ENCODE measurements around the gene SYT7.
A peak's percentile ranks its signal among the peaks of the same experiment; 100 is the strongest.

Gene SYT7

DNA sequence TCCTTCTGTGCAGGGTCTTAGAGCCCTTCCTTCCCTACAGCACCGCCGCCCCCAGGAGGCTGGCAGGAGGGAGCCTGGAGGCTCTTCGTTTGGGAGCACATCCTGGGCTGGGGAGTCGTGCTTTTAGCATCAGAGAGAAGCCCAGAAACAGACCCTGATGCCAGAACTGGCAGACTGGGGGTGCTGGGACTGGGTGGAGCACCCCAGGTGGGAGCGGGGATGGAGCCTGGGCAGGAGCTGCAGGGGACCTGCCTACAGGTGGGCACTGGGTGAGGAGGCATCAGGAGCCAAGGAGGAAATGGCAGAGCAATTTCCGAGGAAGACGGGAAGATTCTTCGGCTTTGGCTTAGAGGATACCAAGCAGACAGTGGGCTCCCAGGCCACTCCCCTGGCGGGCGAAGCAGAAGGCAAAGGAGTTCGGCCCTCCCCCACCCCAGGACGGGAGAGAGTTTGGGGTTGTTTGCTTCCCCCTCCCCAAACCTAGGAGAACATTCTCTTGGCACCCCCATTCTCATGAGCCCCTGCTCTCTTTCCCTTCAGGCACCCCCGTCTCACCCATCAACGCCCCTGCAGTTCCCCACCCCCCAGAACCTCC lies 1.1 kb downstream of the SYT7 start:
- DNase-seq = no peak

DNA sequence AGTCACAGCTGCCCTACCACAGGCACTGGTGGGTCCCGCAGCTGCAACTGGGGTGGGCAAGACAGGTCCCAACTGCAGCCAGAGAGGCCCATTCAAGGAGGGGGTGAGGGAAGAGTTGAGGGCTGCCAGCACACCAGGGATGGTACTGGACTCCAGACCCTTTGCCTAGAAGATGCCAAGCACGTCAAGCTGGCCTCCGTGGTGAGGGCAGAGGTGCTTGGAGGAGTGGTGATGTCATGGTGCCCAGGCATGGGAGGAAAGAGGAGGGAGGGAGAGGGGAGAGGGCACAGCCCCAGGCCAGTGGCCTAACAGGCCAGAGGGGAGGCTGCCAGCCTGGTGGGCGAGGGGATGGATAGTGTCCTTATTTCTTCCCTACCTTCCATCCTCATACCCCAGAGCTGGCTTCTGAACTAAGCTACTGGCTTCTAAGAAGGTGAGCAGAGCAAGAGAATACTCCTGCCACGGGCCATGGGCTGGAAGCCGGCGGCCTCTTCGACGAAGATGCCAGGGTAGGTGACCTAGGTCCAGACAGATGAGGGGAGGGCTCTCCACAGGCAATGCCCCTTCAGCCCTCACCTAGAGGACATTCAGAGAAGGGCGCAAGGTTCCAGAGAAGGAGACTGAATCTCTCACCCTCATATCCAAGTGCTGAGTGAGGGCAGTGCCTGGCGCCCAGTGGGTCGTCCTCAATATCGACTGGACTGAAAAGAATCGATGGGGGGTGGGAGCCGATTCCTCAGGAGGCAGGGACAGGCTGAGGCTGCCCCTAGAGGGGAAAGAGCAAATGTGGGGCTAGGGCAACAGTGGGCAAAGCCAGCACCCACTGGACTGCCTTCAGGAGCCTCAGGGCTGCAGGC lies 1.8 kb downstream of the SYT7 start:
- DNase-seq = no peak

DNA sequence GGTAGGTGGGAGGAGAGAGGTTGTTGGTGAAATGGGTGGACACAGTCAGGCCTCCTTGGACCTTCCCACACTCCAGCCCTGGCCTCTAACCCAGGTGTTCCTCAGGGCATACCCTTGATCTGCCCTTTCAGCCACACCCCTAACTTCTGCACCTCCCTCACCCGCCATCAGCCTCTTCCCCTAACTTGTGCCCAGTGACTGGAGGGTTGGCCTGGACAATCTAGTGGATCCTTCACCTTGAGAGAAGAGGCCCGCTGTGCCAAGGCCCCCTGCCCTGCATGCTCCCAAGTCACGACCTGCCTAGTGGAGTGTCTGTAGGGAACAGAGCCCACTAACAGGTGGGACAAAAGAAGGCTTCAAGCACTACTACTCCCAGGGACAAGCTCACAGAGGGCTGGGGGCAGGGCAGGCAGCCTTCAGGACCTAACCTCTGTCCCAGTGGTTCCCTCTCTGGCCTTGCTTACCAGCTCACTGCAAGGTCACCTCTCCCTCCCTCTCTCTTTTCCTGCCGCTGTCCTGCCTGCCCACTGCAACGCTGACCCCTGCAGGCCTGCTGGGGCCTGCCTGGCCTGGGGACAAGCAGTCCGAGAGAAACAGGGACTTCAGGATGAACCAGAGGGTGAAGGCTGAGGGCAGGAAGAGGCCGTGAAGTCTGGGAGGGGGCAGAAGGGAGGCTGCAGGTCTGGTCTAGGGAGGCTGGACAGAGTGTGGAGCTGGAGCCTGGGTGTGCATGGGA lies 3.3 kb downstream of the SYT7 start:
- no peak for DNase-seq

DNA sequence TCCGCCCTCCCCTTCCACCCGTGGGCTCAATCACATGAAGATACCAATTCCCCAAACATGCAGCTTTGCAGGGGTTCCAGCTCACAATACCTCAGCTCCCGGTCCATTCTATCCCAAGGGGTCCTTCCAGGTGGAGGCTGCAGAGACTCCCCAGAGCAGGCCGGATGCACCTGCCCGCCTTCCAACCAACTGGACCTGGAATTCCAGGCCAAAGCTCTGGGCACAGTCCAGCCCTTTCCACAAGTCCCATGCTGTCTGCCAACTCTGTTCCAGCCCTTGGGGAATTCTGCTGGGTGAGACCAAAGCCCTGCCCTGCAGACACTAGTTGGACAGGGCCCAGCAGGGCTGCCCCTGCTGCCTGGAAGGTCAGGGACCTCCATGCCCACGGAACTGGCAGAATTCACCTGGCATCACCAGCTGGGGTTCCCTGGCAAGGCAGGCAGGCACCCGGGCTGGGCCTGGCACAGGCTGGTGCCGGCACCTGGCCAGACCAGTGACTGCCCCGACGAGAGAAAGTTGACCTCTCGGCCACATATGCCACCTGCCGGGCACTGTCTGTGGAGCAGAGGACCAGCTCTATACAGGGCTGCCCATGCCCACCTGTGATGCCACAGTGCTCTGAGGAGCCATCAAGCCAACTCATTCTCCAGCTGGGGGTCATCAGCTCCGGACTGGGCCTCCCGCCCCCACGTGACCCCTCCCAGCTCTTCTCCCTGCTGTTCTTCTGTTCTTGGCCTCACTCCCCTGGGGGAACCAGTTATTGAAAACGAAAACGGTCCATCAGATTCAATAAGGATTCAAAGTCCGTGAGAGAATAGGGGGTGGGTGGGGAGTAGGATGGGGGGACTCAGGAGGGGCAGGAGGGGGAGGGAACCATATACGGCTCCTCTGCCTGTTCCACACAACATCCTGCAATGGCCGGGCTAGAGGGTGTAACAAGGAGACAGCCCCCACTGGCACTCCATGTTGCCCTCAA lies 4.7 kb downstream of the SYT7 start:
- DNase-seq = no peak

DNA sequence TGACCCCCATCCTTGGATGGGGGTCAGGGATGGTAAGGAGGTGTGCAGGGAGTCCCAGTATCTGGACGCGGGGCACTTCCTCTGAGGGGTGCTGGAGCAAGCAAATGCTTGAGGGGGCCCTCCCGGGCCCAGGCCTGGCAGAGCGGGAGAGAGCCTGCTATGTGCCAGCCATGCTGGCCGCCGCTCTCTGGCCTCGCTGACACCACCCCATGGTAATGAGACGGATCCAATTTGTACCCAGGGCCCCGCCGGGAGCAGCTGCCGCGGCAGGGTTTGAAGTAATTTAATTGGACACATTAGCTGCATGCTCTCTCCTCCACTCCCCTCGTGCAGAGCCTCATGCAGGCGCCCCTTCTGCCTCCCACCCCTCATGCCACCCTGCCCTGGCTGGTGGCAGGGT lies 6.3 kb downstream of the SYT7 start:
- DNase-seq = no peak

DNA sequence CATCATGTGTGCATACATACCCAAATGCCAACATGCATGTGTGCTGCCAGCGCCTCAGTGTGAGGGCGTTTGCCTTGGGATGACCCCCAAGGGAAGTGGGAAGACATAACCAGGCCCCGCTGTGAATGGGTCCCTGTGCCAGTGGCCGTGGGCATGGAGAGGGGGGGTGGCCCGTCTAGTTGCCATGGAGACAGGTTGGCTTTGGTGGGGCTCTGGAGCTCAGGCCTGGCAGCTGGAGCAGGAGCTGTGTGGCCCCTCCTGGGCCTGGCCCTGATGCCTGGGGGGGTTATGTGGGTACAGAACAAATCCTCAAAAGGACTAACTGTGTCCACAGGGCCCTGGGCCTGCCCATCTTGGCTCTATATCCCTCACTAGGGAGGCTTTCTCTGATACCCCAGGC lies 8.0 kb downstream of the SYT7 start:
- no peak for DNase-seq

DNA sequence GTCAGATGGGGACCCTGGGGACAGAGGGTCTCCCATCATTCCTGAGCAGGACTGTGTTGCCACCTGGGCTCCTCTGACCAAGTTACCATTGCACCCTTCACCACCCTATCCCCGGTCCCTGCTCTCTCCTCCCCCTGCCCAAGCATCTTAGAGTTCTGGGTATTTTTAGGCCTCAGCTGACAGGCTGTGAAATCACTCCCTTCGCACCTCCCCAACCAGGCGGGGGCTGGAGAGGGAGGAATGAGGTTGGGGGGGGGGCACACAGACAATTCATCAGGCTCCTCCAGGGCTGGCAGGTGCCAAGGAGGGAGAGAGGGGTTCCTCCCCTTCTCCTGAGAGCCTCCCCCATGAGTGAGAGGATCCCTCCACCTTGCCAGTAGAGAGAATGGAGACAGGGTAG lies 9.0 kb downstream of the SYT7 start:
- no peak for DNase-seq

DNA sequence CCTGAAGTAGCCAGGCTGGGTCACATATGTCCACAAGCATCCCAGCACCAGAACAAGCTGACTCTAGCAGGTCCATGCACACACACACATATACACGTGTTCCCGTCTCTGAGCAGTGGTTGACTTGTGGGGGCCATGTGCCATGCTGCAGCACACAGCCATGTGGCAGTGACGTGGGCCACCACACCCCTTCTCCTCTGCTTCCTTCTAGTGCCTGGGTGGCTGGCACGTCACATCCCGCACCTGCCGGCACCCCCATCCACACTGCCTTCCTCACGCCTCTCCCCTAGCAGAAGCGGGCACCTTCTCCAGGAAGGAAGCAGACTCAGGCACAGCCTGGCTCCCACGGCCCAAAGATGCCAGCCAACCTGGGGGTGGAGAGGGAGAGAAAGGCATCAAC lies 9.5 kb downstream of the SYT7 start:
- no peak for DNase-seq

DNA sequence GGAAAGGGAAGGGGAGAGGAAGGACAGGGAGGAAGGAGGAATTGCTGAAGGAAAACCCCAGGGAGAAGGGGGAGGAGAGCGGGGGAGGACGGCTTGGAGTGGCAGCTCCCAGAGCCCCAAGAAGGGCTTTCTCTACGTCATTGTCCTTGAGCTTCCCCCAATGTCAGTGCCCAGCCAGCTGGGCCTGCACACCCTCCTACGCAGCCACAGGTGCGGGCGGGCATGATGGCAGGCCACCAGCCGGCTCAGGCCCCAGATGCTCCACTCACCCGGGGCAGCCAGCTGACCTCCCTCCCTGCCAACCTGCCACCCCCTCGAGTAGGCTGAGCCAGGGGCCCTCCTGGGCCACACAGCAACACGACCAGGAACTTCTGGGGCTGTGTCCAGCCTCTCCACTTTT lies 11.2 kb downstream of the SYT7 start:
- no peak for DNase-seq

DNA sequence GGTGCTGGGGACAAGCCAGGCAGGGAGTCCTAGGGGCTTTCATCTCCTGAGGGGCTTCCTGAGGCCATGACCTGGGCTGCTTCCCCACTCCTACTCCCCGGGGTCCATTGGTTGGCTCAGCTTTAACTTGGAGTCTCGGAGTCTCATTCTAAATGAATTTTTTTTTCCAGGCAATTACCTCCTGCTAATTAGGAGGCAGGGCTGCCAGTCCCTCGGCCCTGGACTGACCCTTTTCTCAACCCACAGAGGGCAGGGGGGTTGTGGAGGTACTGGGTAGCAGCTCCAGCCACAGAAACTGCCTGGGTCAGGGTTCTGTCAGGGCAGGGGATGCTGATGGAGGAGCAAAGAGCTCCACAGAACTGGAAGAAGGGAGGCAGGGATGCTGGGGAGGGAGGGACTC lies 11.9 kb downstream of the SYT7 start:
- no peak for DNase-seq

DNA sequence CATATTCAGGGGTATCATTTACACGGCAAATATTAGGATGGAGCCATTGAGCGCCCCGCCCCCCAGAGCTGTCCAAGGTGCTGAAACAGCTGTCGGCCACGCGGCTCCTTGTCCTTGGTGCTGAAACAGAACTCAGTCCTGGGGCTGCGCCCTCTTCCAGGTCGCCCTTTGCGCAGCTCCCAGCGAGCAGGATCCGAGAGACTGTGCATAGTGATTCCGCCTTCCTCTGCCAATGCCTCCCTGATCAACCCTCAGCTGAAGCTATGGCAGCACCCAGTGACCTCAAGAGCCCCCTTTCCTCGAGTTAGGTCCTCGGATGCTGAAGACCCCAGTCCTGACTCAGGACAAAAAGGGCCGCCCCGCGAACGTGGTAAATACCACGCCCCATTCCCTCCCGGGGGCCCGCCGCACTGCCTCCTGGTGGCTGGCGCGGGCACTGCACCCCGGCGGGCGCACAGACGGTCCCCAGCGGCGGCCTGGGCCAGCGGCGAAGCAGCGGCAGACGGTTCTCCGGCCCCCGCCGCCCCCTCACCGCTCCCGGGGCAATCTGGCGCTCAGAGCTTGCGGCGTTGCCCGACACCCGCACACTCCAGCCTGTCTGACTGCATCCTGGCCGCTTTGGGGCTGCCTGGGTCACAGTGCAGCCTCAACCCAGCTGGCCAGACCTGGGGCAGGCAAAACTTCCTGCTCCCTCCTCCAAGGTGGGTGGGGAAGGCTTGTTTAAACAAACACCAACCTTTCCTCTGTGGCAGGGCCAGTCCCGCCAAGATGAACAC lies 13.4 kb downstream of the SYT7 start:
- peak in 1 of 2 donors; percentile 56 for DNase-seq

DNA sequence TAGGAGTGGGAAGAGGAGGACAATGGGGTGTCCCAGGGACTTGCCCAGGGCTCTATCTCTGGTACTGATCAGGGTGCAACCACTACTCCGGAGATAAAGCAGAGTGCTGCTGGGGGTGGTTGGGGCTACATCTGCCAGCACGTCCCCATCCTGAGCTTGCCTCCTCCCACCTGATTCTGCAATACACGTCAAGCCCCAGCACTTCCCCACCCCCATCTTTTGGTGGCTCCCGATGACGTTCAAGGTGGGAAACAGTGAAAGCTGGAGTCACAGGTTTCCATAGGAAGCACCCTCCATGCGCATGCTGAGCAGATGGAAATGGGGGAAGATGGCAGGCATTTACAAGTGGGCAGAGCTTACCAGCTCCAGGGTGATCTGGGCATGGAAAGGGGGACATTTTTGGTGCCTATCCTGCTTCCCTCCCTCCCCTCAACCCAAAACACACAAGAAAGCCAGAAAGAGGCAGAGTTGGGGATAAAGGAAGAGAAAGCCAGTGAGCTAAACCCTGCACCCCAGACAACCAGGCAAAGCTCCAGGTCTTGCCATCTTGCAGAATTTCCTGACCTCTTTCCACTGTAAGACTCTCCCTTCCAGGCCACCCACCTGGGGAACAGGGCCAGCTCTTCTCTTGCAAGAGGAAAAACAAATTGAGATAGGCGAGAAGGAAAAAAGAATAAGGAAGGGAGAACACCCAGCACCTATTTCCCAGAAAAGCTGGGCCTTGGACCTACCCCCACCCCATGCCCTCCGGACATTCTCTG lies 15.8 kb downstream of the SYT7 start:
- no peak for DNase-seq

DNA sequence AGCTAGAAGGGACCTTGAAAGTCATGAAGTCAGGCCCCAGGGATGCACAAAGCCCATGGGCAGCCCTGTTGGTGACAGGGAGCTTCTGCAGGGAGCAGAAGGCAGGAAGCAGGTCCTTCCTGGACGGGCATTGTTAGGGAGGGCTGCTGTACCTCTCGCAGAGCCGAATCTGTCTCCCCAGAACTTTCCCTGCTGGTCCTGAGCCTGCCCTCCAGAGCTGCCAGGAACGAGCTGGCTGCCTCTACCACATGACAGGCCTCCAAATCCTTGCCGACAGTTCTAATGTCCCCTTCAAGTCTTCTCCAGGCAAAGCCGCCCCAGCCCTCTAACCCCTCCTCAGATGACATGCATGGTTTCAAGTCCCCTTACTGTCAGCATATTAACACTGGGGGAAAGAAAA lies 20.1 kb downstream of the SYT7 start:
- DNase-seq = no peak

DNA sequence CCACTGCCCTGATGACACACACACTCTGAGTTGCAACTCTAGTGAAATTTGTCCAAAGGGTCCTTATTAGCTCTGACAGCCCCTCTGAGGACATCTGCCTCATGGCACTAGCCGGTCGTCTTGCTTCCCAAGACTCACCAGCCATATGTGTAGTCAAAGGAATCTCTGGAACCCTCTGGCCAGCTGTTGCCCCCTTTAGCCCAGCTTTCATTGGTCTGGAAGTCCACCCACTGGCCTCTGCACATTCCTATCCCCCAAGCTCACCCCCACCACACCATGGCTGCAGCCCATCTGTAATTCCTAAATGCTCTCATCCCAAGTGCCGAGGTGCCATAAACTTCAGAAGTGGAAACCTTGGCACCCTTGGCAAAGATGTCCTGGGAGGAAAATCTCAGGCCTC lies 24.3 kb downstream of the SYT7 start:
- no peak for DNase-seq

DNA sequence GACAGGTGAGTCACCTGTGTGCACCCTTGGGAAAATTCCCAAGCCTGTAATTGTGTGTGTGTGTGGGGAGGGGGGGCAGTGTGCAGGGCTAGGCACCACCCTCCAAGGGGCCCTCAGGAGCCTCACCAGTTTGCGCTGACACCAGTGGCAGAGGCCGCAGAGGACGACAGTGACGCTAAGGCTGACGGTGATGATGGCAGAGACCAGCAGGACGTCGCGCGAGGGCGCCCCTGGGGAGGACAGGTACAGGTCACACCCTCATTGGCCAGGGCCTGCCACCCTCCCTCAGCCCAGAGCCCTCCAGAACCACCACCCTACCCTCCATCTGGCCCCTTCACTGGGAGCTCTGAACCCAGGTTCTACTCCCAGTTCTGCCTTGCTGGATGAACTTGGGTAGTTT lies 24.9 kb downstream of the SYT7 start:
- no peak for DNase-seq

DNA sequence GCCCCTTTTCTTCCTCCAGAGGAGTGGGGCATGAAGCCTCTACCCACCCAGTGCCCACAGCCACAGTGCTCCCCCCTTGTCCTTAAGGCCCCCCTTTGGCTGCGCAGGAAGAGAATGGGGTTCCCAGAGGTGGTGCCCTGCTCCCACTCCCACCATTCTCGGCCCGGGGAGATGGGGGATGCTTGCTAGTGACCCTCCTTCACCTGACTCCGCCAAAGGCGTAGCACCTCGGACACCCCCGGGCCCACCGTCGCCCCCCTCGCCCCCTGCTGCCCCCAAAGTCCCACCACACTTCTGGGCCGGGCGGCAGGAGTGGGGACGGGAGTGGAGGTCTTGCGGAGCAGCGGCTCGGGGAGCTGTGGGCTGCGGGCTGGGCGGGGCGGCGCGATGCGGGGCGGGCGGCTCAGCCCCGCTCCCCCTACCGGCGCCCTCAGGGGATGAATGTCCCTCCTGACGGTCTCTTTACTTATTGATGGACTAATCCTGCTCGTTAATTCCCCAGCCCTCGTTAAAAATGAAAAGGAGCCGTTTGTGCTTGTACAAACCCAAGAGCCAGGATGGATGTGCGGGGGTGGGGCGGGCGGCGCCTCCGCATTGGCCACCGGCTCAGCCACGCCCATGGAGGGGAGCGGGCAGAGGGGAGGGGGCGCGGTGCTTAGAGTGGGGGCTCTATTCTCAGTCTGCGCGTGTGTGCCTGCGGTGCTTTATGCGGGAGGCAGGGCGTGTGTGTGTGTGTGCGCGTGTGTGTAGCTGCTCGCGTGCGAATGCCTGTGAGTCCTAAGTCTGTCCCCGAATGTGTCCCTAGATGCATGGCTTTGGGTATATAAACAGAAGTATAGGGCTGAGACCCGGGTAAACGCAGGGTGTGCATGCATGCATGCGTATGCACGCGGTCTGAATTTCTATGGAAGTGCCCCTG lies 25.6 kb downstream of the SYT7 start:
- DNase-seq = no peak

DNA sequence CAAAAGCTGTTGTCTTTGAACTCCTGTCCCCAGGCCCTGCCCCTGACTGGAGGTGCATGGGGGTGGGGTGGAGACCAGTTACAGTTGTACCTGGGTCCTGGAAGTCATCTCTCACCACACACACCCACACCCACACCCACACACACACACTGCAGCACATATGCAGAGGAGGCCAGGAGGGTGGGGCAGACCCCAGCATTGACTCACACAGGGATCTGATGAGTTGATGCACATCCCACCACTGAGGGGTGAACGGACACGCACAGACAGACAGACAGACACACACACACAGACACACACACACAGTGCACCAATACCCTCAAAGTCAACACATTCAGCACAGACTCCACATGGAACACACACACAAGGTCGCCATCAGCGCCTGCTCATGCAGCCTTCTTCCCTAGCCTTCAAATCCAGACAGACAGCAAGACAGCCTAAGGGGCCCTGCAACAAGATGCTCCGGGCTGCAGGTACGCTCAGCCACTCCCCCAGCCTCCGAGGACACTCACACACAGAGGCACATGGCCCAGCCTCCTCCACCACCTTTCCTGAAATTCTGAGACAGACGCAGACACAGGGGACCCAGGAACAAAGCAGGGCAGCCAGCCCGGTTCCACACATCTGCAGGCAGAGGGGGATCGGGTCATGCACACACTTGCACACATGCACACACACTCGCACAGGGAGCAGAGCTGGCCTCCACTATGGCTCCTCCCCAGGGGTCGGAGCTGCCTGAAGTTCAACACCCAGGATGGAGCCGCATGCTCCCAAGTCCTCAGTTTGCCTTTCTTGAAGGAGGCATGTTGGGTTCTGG lies 26.5 kb downstream of the SYT7 start:
- DNase-seq = no peak

DNA sequence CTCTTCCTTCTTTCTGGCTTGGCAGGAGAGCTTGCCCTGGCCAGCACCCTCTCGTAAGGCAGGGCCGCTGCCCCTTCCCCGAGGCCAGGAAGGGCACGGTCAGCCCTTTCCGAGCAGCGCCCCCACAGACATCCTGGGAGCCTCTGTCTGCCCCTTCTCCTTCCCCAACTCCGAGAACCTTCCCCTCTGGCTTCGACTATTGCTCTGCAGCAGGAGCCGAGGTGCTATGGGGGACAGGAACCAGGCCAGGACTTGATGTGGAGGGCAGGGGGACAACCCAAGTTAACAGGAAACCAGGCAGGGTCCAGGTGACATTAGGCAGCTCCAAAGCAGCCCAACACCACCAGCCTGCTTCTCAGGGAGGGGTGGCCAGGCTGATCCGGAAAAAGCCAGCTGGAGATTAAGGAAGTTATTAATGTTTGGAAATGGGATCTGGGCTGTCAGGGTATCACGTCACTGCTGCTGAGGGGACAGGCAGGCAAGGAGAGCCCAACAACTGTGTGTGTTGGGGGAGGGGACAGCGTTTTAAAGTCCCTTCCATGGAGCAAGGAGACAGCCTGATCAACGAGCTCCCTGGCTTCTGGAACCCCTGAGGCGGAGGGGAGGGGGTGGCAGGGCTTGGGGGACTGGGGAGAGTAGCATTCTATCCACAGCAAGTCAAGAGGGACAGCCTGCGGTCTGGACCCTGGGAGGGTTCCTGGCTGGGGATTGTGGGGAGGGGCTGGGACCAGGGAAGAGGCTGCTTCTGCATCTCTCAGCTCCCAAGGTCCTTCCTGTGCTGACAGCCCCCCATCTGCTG lies 27.3 kb downstream of the SYT7 start:
- DNase-seq = no peak

All from hippocampal formation (tissue), 2 donors.